ENCODE measurements around the gene OLFML1. TPM values are rescaled to one million over a fixed set of nuclear protein-coding genes. Genes with fewer than 3 reads are reported as not detected.

OLFML1 gene
- total RNA-seq, 3 donors from 2014 or later (not counting 1 experiment from before 2014, with no cell fraction given): not detected

DNA sequence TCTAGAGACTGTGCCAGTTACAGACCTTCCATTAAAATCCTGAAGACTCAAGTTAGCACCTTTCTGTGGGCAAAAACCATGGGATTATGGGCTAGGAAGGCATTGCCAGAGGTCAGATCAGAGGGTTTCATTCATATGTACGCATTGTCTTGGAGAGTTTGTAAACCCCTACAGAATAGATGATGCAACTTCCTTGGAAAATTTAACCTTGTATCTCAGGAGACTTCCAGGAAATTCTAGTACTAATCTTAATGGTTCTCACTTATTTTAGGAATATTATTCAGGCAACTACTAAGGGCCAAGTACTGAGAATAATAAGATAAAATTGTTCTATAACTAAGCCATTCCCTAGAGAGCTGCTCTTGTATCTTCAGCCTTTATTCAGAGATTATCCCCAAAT, 6.9 kb downstream of the OLFML1 start:
- Histone ChIP-seq H3K4me1 (ENCODE audit: control insufficient read depth, insufficient read depth, low read length) (peaks cover 4% of the 10 kb centered on the region), H3K4me3 (ENCODE audit: low read length) (no peak overlapping the region), H3K27ac (ENCODE audit: low read length) (no peak overlapping the region), H3K9me3 (ENCODE audit: control insufficient read depth, insufficient read depth, low read length) (no peaks in the 10 kb centered on the region), H3K36me3 (ENCODE audit: control insufficient read depth, insufficient read depth, low read length) (no peaks in the 10 kb centered on the region), H3K27me3 (ENCODE audit: control insufficient read depth, insufficient read depth, low read length) (no peaks in the 10 kb centered on the region)
- intact Hi-C loops (cut with micrococcal nuclease): no loop called here
- Mint-ChIP-seq H3K27ac (no peak overlapping the region), H3K27me3 (ENCODE audit: low read depth in 2 of 2) (no peaks in the 10 kb centered on the region), H3K4me1 (peaks cover 7 to 12% of the 10 kb centered on the region in 2 donors), H3K9me3 (no peaks in the 10 kb centered on the region), H3K4me3 (no peak overlapping the region), H3K36me3 (no peaks in the 10 kb centered on the region)
- 100% methylated on average over 1 of the region's 1 CpG for WGBS (ENCODE audit: insufficient coverage)
- TF ChIP-seq CTCF (IDR thresholded peaks at IDR 0.05): no peak
- no peak for DNase-seq
- no peak for ATAC-seq

DNA sequence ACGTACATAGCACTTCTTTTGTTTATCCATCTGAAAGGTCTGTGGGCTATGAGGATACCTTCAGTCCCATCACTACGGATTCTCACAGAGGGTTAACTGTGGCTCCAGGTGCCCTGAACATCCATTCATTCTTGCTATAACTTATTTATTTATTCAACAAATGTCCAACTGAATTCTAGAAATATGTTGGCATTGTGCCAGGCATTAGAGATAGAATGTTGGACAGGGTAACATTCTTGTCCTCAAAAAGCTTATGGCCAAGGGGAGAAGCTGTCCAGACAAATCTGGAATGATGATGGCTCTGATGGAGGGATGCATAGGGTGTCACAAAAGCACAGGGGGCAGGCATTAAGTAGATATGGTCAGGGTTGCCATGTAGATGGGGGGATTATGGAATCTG, 8.4 kb downstream of the OLFML1 start:
- Mint-ChIP-seq H3K36me3 (no peaks in the 10 kb centered on the region), H3K9me3 (no peaks in the 10 kb centered on the region), H3K27ac (no peak overlapping the region), H3K4me3 (no peak overlapping the region), H3K4me1 (peaks cover 7 to 12% of the 10 kb centered on the region in 2 donors), H3K27me3 (ENCODE audit: low read depth in 2 of 2) (no peaks in the 10 kb centered on the region)
- no peak overlapping the region for H3K27ac ChIP-seq (ENCODE audit: low read length)
- no peaks in the 10 kb centered on the region for H3K36me3 ChIP-seq (ENCODE audit: control insufficient read depth, insufficient read depth, low read length)
- H3K9me3 ChIP-seq (ENCODE audit: control insufficient read depth, insufficient read depth, low read length): no peaks in the 10 kb centered on the region
- no peak for DNase-seq
- no peaks in the 10 kb centered on the region for H3K27me3 ChIP-seq (ENCODE audit: control insufficient read depth, insufficient read depth, low read length)
- H3K4me3 ChIP-seq (ENCODE audit: low read length): no peak overlapping the region
- ATAC-seq: no peak
- H3K4me1 ChIP-seq (ENCODE audit: control insufficient read depth, insufficient read depth, low read length): peaks cover 4% of the 10 kb centered on the region
- TF ChIP-seq CTCF (IDR thresholded peaks at IDR 0.05): no peak
- intact Hi-C loops (cut with micrococcal nuclease): no loop called here
- WGBS (ENCODE audit: insufficient coverage): 79% methylated on average over 2 of the region's 2 CpGs

DNA sequence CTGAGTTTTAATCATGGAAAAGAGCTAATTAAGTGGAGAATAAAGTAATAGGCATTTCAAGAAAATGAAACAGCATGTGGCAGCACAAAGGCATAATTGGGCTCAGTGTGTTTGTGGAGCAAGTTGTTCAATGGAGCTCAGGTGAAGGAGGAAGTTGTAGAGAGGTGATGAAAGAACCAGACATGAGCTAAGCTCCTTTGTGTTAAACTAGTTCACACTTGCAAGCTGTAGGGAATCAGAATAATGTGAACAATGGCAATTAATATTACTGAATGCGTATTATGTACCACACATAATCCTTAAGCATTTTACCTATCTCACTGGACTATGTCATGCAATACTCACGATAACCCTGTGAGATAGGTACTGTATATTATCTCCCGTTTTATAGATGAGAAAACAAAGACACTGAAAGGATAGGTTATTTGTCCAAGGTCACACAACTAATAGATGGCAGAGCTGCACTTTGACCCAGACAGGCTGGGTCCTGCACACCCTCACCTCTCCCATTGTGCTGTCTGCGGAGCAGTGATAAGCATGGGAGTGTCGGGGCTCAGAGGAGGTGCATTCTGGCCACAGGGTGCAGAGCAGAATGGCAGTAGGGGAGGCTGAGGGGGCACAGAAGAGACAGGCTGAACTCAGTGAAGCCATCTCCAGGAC, 8.9 kb downstream of the OLFML1 start:
- no peaks in the 10 kb centered on the region for H3K9me3 Mint-ChIP-seq
- DNase-seq: no peak
- Histone ChIP-seq H3K4me1 (ENCODE audit: control insufficient read depth, insufficient read depth, low read length) (peaks cover 4% of the 10 kb centered on the region), H3K9me3 (ENCODE audit: control insufficient read depth, insufficient read depth, low read length) (no peaks in the 10 kb centered on the region), H3K27me3 (ENCODE audit: control insufficient read depth, insufficient read depth, low read length) (no peaks in the 10 kb centered on the region), H3K4me3 (ENCODE audit: low read length) (no peak overlapping the region), H3K27ac (ENCODE audit: low read length) (no peak overlapping the region), H3K36me3 (ENCODE audit: control insufficient read depth, insufficient read depth, low read length) (no peaks in the 10 kb centered on the region)
- no peaks in the 10 kb centered on the region for H3K27me3 Mint-ChIP-seq (ENCODE audit: low read depth in 2 of 2)
- no peak overlapping the region for H3K27ac Mint-ChIP-seq
- no peak overlapping the region for H3K4me3 Mint-ChIP-seq
- no peak for TF ChIP-seq CTCF (IDR thresholded peaks at IDR 0.05)
- ATAC-seq: no peak
- WGBS (ENCODE audit: insufficient coverage): 94% methylated on average over 4 of the region's 5 CpGs
- peaks cover 7 to 12% of the 10 kb centered on the region in 2 donors for H3K4me1 Mint-ChIP-seq
- intact Hi-C loops (cut with micrococcal nuclease): no loop called here
- H3K36me3 Mint-ChIP-seq: no peaks in the 10 kb centered on the region

All from natural killer cell (primary cell).